Caco-2 (cell line): ENCODE measurements around the gene NEK8. TPM values are rescaled to one million over a fixed set of nuclear protein-coding genes. Genes with fewer than 3 reads are reported as not detected.
A peak's percentile ranks its signal among the peaks of the same experiment; 100 is the strongest.

Experiments
- BruUV-seq: library from RNA; stranded (reverse); fragments of 400-500 nt; replicated peaks from 2 replicates; lab custom pipeline; 2021; lab: Mats Ljungman, UMichigan
- CTCF ChIA-PET: fragments of 300-600 bp; sonication (Branson Sonifier 250); formaldehyde crosslinking; loops from one replicate; lab custom pipeline; 2022; ENCODE audit warnings: antibody characterized with exemption; lab: Charles Lee
- POLR2A ChIA-PET: fragments of 300-600 bp; sonication (Branson Sonifier 250); formaldehyde crosslinking; loops from one replicate; lab custom pipeline; 2022; ENCODE audit warnings: antibody characterized with exemption; lab: Charles Lee
- DNase-seq, 2 experiments: peaks; one replicate each; pipeline versions ENCODE4 v3.0.0 to v3.0.0-alpha.2; 2020 to 2022
- H3K27me3 ChIP-seq: replicated peaks from 2 replicates; pipeline ENCODE4 v1.6.0; 2011; ENCODE audit warnings: low read length; ENCODE audit not compliant: control insufficient read depth, insufficient read depth
- H3K36me3 ChIP-seq: 2 replicates; pipeline ENCODE4 v1.5.1; 2011; ENCODE audit warnings: low read length; ENCODE audit not compliant: control insufficient read depth, insufficient read depth
- H3K4me1 ChIP-seq: fragments of 250-450 bp; sonication (Bioruptor Pico); 2 replicates; pipeline ENCODE4 v1.5.1; 2020; ENCODE audit warnings: mild to moderate bottlenecking
- H3K4me3 ChIP-seq: 2 replicates; pipeline ENCODE4 v1.5.1; 2011; ENCODE audit warnings: low read depth, mild to moderate bottlenecking, control low read depth, low read length
- H3K9me3 ChIP-seq: fragments of 250-450 bp; sonication (Bioruptor Pico); 2 replicates; pipeline ENCODE4 v1.5.1; 2020; ENCODE audit warnings: mild to moderate bottlenecking, moderate library complexity
- H3K27ac Mint-ChIP-seq: one replicate; pipeline ENCODE4 v1.8.0; 2022; ENCODE audit warnings: mixed read lengths; ENCODE audit not compliant: unreplicated experiment
- H3K27me3 Mint-ChIP-seq: one replicate; pipeline ENCODE4 v1.8.0; 2022; ENCODE audit warnings: mixed read lengths; ENCODE audit not compliant: insufficient read depth, unreplicated experiment
- H3K36me3 Mint-ChIP-seq: one replicate; pipeline ENCODE4 v1.8.0; 2022; ENCODE audit warnings: mild to moderate bottlenecking, mixed read lengths; ENCODE audit not compliant: insufficient read depth, unreplicated experiment
- H3K4me1 Mint-ChIP-seq: one replicate; pipeline ENCODE4 v1.8.0; 2022; ENCODE audit warnings: low read depth, mixed read lengths; ENCODE audit not compliant: unreplicated experiment
- H3K4me3 Mint-ChIP-seq: one replicate; pipeline ENCODE4 v1.8.0; 2022; ENCODE audit warnings: mild to moderate bottlenecking, moderate library complexity, mixed read lengths; ENCODE audit not compliant: unreplicated experiment
- H3K9me3 Mint-ChIP-seq: one replicate; pipeline ENCODE4 v1.8.0; 2022; ENCODE audit warnings: mixed read lengths; ENCODE audit not compliant: unreplicated experiment
- intact Hi-C: fragments of 100-400 bp; cut with micrococcal nuclease; formaldehyde crosslinking; loops from one replicate; pipeline ENCODE4 v1.10.0; 2022; ENCODE audit not compliant: unreplicated experiment
- total RNA-seq: library from RNA; stranded (reverse); gene quantifications from 2 replicates; pipeline ENCODE4 v1.2.3, GENCODE V29; 2022
- TF ChIP-seq, protein P1 (sequence below), 2 experiments: fragments of 200-600 bp in 1 of 2; IDR thresholded peaks; 1 replicate in 1 of 2; 2 replicates in 1 of 2; pipeline versions ENCODE4 v1.5.1 to v1.8.0; 2011 to 2022; ENCODE audit warnings: antibody characterized with exemption in 1 of 2, control low read depth in 1 of 2, inconsistent platforms in 1 of 2, low read depth in 1 of 2, low read length in 1 of 2, mild to moderate bottlenecking in 1 of 2, moderate library complexity in 1 of 2; ENCODE audit not compliant: insufficient read depth in 1 of 2, severe bottlenecking in 1 of 2, unreplicated experiment in 1 of 2

The NEK8 gene
- total RNA-seq, 1 experiment from 2014 or later: 11.0 TPM

DNA sequence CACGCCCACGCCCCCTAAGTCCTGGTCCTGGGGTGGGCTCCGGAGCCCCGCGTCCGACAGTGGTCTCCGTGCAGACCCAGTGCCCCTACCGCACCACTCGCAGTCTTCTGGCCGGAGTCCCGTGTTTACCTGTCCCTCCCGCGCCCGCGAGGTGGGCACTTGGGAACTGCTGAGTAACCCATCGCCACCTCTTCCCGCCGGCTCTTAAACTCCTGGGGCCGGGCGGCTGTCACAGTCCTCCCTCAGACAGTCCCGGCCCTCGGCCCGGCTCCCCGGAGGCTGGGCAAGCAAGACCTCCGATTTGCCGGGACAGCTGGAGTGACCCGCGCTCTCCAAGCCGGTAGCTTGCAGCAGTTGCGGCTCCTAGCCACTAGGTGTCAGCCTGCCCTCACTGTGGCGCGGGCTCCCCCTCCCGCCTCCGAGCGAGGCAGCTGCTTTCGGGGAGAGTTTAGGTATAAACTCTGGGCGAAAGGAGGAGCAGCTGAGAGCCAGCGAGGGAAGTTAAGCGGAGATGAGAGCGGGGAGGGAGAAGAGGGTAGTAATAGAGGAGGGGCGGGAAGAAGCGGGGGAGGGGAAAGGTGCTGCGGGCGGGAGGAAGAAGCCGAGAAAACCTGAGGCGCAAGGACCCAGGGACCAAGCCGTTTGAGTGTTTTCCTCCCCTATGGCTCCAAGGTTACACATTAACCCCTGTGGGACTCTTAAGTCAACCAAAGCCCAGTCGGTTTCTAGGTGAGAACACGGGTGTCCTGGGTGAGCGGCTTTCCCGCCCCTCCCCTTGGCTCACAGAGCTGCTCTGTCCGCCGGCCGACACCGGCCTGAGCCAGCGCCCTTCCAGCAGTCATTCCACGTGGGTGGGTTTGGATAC is 1.7 kb upstream of the NEK8 start:
- TF ChIP-seq, protein P1, sequence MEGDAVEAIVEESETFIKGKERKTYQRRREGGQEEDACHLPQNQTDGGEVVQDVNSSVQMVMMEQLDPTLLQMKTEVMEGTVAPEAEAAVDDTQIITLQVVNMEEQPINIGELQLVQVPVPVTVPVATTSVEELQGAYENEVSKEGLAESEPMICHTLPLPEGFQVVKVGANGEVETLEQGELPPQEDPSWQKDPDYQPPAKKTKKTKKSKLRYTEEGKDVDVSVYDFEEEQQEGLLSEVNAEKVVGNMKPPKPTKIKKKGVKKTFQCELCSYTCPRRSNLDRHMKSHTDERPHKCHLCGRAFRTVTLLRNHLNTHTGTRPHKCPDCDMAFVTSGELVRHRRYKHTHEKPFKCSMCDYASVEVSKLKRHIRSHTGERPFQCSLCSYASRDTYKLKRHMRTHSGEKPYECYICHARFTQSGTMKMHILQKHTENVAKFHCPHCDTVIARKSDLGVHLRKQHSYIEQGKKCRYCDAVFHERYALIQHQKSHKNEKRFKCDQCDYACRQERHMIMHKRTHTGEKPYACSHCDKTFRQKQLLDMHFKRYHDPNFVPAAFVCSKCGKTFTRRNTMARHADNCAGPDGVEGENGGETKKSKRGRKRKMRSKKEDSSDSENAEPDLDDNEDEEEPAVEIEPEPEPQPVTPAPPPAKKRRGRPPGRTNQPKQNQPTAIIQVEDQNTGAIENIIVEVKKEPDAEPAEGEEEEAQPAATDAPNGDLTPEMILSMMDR (IDR thresholded peaks at IDR 0.05; ENCODE audit: insufficient read depth in 1 of 2, low read depth in 1 of 2, low read length in 1 of 2, severe bottlenecking in 1 of 2, unreplicated experiment in 1 of 2): peak; percentile 98 to 99

GRCh38 chr17:28729950-28730330 is 1.4 kb downstream of the NEK8 start:
- Mint-ChIP-seq H3K27ac (peak overlapping the region; percentile 96), H3K9me3 (no peaks in the 10 kb centered on the region), H3K27me3 (no peaks in the 10 kb centered on the region), H3K4me1 (peaks cover 20% of the 10 kb centered on the region), H3K36me3 (peaks cover 49% of the 10 kb centered on the region), H3K4me3 (no peak overlapping the region)
- BruUV-seq: no TSS peak
- TF ChIP-seq, protein P1 (IDR thresholded peaks at IDR 0.05; ENCODE audit: insufficient read depth in 1 of 2, low read depth in 1 of 2, low read length in 1 of 2, severe bottlenecking in 1 of 2, unreplicated experiment in 1 of 2): no peak
- no peaks in the 10 kb centered on the region for H3K9me3 ChIP-seq
- no peaks in the 10 kb centered on the region for H3K36me3 ChIP-seq
- ChIA-PET POLR2A (interaction anchor here (5.2 kb wide), 1 partner anchor 15 kb away, joined by 165 read pairs; the partner anchor contains the start of gene TRAF4), CTCF (interaction anchor here (0.6 to 2.6 kb wide), 3 partner anchors 10 to 888 kb away, joined by 3 to 23 read pairs (median 3); partner anchors contain the start of gene RPL23A)
- H3K4me3 ChIP-seq: no peak overlapping the region
- intact Hi-C loops: no loop called here
- H3K27me3 ChIP-seq: no peaks in the 10 kb centered on the region
- DNase-seq: no peak
- no peaks in the 10 kb centered on the region for H3K4me1 ChIP-seq

More for the DNA sequence above, 1.7 kb upstream of the NEK8 start:
- Mint-ChIP-seq H3K4me3 (peak overlapping the region; percentile 92), H3K27ac (peak overlapping the region; percentile 96), H3K4me1 (peaks cover 38% of the 10 kb centered on the region), H3K36me3 (peaks cover 74% of the 10 kb centered on the region), H3K27me3 (no peaks in the 10 kb centered on the region), H3K9me3 (no peaks in the 10 kb centered on the region)
- CTCF ChIA-PET: interaction anchor here (0.6 to 4.9 kb wide), 28 partner anchors 9 to 453 kb away, joined by 3 to 324 read pairs (median 6); partner anchors contain the start of genes BLTP2, DHRS13, FAM222B and MYO18A
- peaks cover 10% of the 10 kb centered on the region for H3K36me3 ChIP-seq
- H3K27me3 ChIP-seq: no peaks in the 10 kb centered on the region
- peaks cover 19% of the 10 kb centered on the region for H3K4me1 ChIP-seq
- peak; percentile 98 to 99 for DNase-seq
- no peaks in the 10 kb centered on the region for H3K9me3 ChIP-seq
- intact Hi-C loops: loop anchor here (1.0 to 2.0 kb wide), 9 partner anchors 16 to 225 kb away; partner anchors contain the start of genes BLTP2, FAM222B and FLOT2
- POLR2A ChIA-PET: interaction anchor here (0.6 to 5.2 kb wide), 20 partner anchors 8 to 428 kb away, joined by 3 to 165 read pairs (median 6); partner anchors contain the start of genes ALDOC, FLOT2, PHF12 and PROCA1
- H3K4me3 ChIP-seq: peak overlapping the region; percentile 57
- BruUV-seq: no TSS peak

- no peaks in the 10 kb centered on the region for H3K27me3 Mint-ChIP-seq
- POLR2A ChIA-PET: no interaction called here
- CTCF ChIA-PET: no interaction called here
- TF ChIP-seq, protein P1 (IDR thresholded peaks at IDR 0.05; ENCODE audit: insufficient read depth in 1 of 2, low read depth in 1 of 2, low read length in 1 of 2, severe bottlenecking in 1 of 2, unreplicated experiment in 1 of 2): no peak
- DNase-seq: no peak
- no peaks in the 10 kb centered on the region for H3K36me3 ChIP-seq
- H3K27me3 ChIP-seq: no peaks in the 10 kb centered on the region
- H3K4me3 ChIP-seq: no peak overlapping the region
- H3K4me1 Mint-ChIP-seq: peaks cover 13% of the 10 kb centered on the region
- no peaks in the 10 kb centered on the region for H3K4me1 ChIP-seq
- no TSS peak for BruUV-seq
- intact Hi-C loops: no loop called here
- no peaks in the 10 kb centered on the region for H3K9me3 Mint-ChIP-seq
- no peaks in the 10 kb centered on the region for H3K9me3 ChIP-seq
- H3K4me3 Mint-ChIP-seq: no peak overlapping the region
- H3K36me3 Mint-ChIP-seq: peaks cover 15% of the 10 kb centered on the region
- no peak overlapping the region for H3K27ac Mint-ChIP-seq
Measured at GRCh38 chr17:28733346-28733745, 4.8 kb downstream of the NEK8 start.
